Keratinocyte (primary cell): ENCODE data around the gene TTYH2. TPM values are rescaled to one million over a fixed set of nuclear protein-coding genes. Genes with fewer than 3 reads are reported as not detected.

Source experiments
- DNase-seq: peaks from one replicate; pipeline ENCODE4 v3.0.0-alpha.2; 2011; ENCODE audit warnings: low read depth, missing footprints, low spot score
- FAIRE-seq: peaks from 2 replicates; lab custom pipeline; 2011; peaks lifted over from hg19 to GRCh38; lab: Jason Lieb, UNC
- H2AFZ ChIP-seq: 2 replicates; pipeline ENCODE4 v1.6.0; 2012; ENCODE audit warnings: low read length, control low read depth, inconsistent platforms; ENCODE audit not compliant: control insufficient read depth
- H3K27ac ChIP-seq: 2 replicates; pipeline ENCODE4 v1.5.1; 2011; ENCODE audit warnings: low read length; ENCODE audit not compliant: control insufficient read depth, insufficient read depth
- H3K27me3 ChIP-seq: 3 replicates; pipeline ENCODE4 v1.6.0; 2011; ENCODE audit warnings: low read length; ENCODE audit not compliant: control insufficient read depth, insufficient read depth; ENCODE audit errors: extremely low read depth
- H3K36me3 ChIP-seq, 2 experiments: 2 replicates in 1 of 2; 3 replicates in 1 of 2; pipeline ENCODE4 v1.5.1; 2011; ENCODE audit warnings: low read length in 2 of 2, mild to moderate bottlenecking in 1 of 2; ENCODE audit not compliant: control insufficient read depth in 2 of 2, insufficient read depth in 2 of 2; ENCODE audit errors: extremely low read depth in 1 of 2
- H3K4me1 ChIP-seq: 3 replicates; pipeline ENCODE4 v1.5.1; 2011; ENCODE audit warnings: low read length; ENCODE audit not compliant: control insufficient read depth, insufficient read depth; ENCODE audit errors: extremely low read depth
- H3K4me2 ChIP-seq: 3 replicates; pipeline ENCODE4 v1.6.0; 2011; ENCODE audit warnings: low read depth, low read length; ENCODE audit not compliant: control insufficient read depth, insufficient read depth; ENCODE audit errors: extremely low read depth
- H3K4me3 ChIP-seq, 3 experiments: fragments of 200-600 bp in 1 of 3; sonication (generic) in 1 of 3; 2 replicates in 2 of 3; 3 replicates in 1 of 3; pipeline ENCODE4 v1.5.1; 2011 to 2016; ENCODE audit warnings: low read length in 3 of 3, mild to moderate bottlenecking in 3 of 3, control low read depth in 2 of 3, inconsistent platforms in 1 of 3, low read depth in 1 of 3, mixed read lengths in 1 of 3, mixed run types in 1 of 3, moderate library complexity in 1 of 3; ENCODE audit not compliant: control insufficient read depth in 2 of 3, insufficient read depth in 2 of 3; ENCODE audit errors: extremely low read depth in 1 of 3
- H3K79me2 ChIP-seq: 2 replicates; pipeline ENCODE4 v1.6.0; 2012; ENCODE audit warnings: low read length; ENCODE audit not compliant: control insufficient read depth, insufficient read depth
- H3K9ac ChIP-seq: 3 replicates; pipeline ENCODE4 v1.6.0; 2011; ENCODE audit warnings: low read length; ENCODE audit not compliant: control insufficient read depth, insufficient read depth; ENCODE audit errors: extremely low read depth
- H3K9me1 ChIP-seq: 3 replicates; pipeline ENCODE4 v1.6.0; 2011; ENCODE audit warnings: low read length; ENCODE audit not compliant: control insufficient read depth, insufficient read depth; ENCODE audit errors: extremely low read depth
- H3K9me3 ChIP-seq: 2 replicates; pipeline ENCODE4 v1.5.1; 2012; ENCODE audit warnings: low read depth, low read length; ENCODE audit not compliant: control insufficient read depth
- H4K20me1 ChIP-seq: 3 replicates; pipeline ENCODE4 v1.6.0; 2011; ENCODE audit warnings: low read length; ENCODE audit not compliant: control insufficient read depth, insufficient read depth; ENCODE audit errors: extremely low read depth
- CTCF ChIP-seq, 3 experiments: IDR thresholded peaks in 1 of 3; conservative IDR thresholded peaks in 1 of 3; optimal IDR thresholded peaks in 1 of 3; 2 replicates in 2 of 3; 3 replicates in 1 of 3; pipeline versions ENCODE3 to v1.5.1; 2011; ENCODE audit warnings: low read length in 3 of 3, mild to moderate bottlenecking in 3 of 3, moderate library complexity in 2 of 3, control low read depth in 1 of 3, inconsistent platforms in 1 of 3; ENCODE audit not compliant: insufficient read depth in 2 of 3; ENCODE audit errors: extremely low read depth in 1 of 3
- EZH2 ChIP-seq: IDR thresholded peaks from one replicate; pipeline ENCODE4 v1.6.1; 2012; ENCODE audit warnings: inconsistent platforms, mild to moderate bottlenecking, low read length, moderate library complexity
- dilution Hi-C: fragments of 300-500 bp; cut with MboI; formaldehyde crosslinking; loops from one replicate; pipeline ENCODE4 v1.7.0; 2020; ENCODE audit warnings: low sequenced_read_pairs; ENCODE audit not compliant: extremely low pct_ligation_motif_present
- polyA plus RNA-seq, 5 experiments: library from polyadenylated mRNA; depleted of rRNA in 3 of 5; stranded (reverse) in 3 of 5; stranded (forward) in 1 of 5; unstranded in 1 of 5; fragments of >200 nt; gene quantifications; 1 replicate in 1 of 5; 2 replicates in 3 of 5; 3 replicates in 1 of 5; pipeline versions ENCODE4 v1.2.1 to v1.2.3, GENCODE V29; 2011 to 2012; ENCODE audit warnings: missing spikeins in 2 of 5, low read depth in 1 of 5, low replicate concordance in 1 of 5

TTYH2 gene
- polyA plus RNA-seq, 1 donor (not counting 4 experiments of a cell fraction or from before 2014, with no cell fraction given) = 3.7 TPM

- no peak overlapping the region for H3K4me3 ChIP-seq
- no peaks in the 10 kb centered on the region for H4K20me1 ChIP-seq
- no peak overlapping the region for H3K9ac ChIP-seq
- no peaks in the 10 kb centered on the region for H3K4me1 ChIP-seq
- H3K27me3 ChIP-seq = no peaks in the 10 kb centered on the region
- no peaks in the 10 kb centered on the region for H3K79me2 ChIP-seq
- H3K4me2 ChIP-seq = no peak overlapping the region
- no peak overlapping the region for H3K27ac ChIP-seq
- H3K36me3 ChIP-seq = no peaks in the 10 kb centered on the region
- no peak for FAIRE-seq
- no peak overlapping the region for H2AFZ ChIP-seq
- dilution Hi-C loops = no loop called here
- TF ChIP-seq CTCF (optimal IDR thresholded peaks at IDR 0.05 in 1 of 3, IDR thresholded peaks at IDR 0.05 in 1 of 3, conservative IDR thresholded peaks at IDR 0.05 in 1 of 3; ENCODE audit: extremely low read depth in 1 of 3, insufficient read depth in 2 of 3, low read length in 3 of 3) = no peak
- no peak for TF ChIP-seq EZH2
- H3K9me1 ChIP-seq = no peaks in the 10 kb centered on the region
- no peak for DNase-seq
- no peaks in the 10 kb centered on the region for H3K9me3 ChIP-seq
Measured at GRCh38 chr17:74303305-74303704, 89.9 kb downstream of the TTYH2 start.

- H3K27ac ChIP-seq = no peak overlapping the region
- H3K9me1 ChIP-seq = no peaks in the 10 kb centered on the region
- H3K27me3 ChIP-seq = peaks cover 6% of the 10 kb centered on the region
- no peak for FAIRE-seq
- TF ChIP-seq CTCF (optimal IDR thresholded peaks at IDR 0.05 in 1 of 3, IDR thresholded peaks at IDR 0.05 in 1 of 3, conservative IDR thresholded peaks at IDR 0.05 in 1 of 3; ENCODE audit: extremely low read depth in 1 of 3, insufficient read depth in 2 of 3, low read length in 3 of 3) (no peak), EZH2 (no peak)
- H3K4me1 ChIP-seq = no peaks in the 10 kb centered on the region
- H3K36me3 ChIP-seq = no peaks in the 10 kb centered on the region
- no peaks in the 10 kb centered on the region for H3K9me3 ChIP-seq
- H3K4me3 ChIP-seq = no peak overlapping the region
- H3K79me2 ChIP-seq = no peaks in the 10 kb centered on the region
- no peak for DNase-seq
- dilution Hi-C loops = no loop called here
- no peak overlapping the region for H3K4me2 ChIP-seq
- H2AFZ ChIP-seq = no peak overlapping the region
- H3K9ac ChIP-seq = no peak overlapping the region
- no peaks in the 10 kb centered on the region for H4K20me1 ChIP-seq
Measured at GRCh38 chr17:74304184-74304583, 90.8 kb downstream of the TTYH2 start.
